M059J (cell line): Measurements from ENCODE around the gene AEBP1. TPM values are rescaled to one million over a fixed set of nuclear protein-coding genes. Genes with fewer than 3 reads are reported as not detected.

Source experiments
- DNase-seq: peaks from one replicate; pipeline ENCODE4 v3.0.0-alpha.2; 2012; ENCODE audit warnings: low read depth
- total RNA-seq: library from RNA; depleted of rRNA; stranded (reverse); fragments of >200 nt; shearing (Covaris generic); gene quantifications from 2 replicates; pipeline ENCODE4 v1.2.3, GENCODE V29; 2014

Gene AEBP1
- total RNA-seq, 1 experiment from 2014 or later: not detected

DNA sequence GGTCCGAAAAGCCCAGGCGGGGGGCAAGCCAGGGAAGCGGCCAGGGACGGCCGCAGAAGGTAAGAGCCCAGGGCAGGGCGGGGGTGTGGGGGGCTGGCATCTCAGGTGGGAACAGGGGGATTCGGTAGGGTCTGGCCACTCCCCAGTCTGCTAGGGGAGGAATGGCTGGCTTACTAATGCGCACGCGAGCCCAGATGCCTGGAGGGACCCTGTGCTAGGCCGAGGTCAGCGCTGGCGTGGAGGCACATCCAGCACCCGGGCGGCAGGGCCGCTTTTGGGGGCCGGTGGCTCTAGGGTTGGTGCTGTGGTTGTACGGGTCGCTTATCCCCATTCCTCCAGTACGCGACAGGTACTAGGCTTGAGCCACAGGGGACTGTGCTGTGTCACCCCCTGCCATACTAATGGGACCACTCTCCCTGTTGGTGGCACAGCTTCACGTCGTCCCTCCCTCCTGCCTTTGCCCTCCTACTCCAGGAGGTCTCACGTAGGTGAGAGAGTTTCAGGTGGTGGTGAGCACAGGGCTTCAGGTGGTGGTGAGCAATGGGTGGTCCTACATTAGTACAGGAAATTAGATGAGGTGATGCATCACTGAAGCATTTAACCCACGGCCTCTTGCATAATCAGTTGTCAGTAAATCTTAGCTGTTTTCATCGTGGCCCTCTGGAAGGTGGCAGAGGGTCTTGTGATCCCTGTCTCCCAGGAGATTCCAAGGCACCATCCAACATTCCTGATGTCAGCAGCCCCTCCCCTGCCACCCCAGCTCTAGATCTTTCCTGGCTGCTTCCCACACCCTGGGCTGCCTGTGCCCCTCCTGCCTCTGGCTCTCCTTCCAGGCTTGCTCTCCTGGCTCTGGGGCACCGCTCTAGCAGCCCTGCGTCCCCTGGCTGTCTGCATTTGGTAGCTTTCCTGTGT is 971 bp downstream of the AEBP1 start:
- peak; percentile 67 for DNase-seq

- no peak for DNase-seq
These were observed 1.7 kb downstream of the AEBP1 start for GRCh38 chr7:44105832-44106231.

GRCh38 chr7:44106311-44107065 is 2.3 kb downstream of the AEBP1 start:
- DNase-seq: no peak

DNA sequence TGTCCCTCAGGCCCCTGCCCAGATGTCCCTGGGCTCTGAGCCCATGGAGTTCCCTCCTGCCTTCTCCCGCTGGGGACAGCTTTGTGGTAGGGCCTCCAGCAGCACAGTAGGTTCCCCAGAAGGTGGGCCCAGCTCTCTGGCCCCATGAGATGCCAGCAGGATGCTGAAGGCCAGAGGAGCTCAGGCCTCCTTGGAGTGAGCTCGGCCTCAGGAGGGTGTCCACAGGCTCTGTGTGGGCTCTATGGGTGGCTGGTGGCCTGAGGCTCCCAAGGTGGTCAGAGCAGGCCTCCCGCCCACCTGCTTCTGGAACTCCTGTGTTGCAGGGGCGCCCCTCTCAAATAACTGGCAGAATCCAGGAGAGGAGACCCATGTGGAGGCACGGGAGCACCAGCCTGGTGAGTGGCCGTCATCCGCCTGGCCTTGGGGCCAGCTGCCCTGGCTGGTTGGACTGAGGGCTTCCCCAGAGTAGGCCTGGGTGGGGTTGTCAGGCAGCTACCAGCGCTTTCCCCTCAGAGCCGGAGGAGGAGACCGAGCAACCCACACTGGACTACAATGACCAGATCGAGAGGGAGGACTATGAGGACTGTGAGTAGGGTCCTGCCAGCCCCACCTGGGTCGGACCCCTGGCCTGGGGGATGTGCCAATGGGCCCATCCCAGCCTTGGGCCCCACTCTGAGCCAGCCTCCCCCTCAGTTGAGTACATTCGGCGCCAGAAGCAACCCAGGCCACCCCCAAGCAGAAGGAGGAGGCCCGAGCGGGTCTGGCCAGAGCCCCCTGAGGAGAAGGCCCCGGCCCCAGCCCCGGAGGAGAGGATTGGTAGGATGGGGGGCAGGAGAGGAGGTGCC is 3.2 kb downstream of the AEBP1 start:
- DNase-seq: no peak

DNA sequence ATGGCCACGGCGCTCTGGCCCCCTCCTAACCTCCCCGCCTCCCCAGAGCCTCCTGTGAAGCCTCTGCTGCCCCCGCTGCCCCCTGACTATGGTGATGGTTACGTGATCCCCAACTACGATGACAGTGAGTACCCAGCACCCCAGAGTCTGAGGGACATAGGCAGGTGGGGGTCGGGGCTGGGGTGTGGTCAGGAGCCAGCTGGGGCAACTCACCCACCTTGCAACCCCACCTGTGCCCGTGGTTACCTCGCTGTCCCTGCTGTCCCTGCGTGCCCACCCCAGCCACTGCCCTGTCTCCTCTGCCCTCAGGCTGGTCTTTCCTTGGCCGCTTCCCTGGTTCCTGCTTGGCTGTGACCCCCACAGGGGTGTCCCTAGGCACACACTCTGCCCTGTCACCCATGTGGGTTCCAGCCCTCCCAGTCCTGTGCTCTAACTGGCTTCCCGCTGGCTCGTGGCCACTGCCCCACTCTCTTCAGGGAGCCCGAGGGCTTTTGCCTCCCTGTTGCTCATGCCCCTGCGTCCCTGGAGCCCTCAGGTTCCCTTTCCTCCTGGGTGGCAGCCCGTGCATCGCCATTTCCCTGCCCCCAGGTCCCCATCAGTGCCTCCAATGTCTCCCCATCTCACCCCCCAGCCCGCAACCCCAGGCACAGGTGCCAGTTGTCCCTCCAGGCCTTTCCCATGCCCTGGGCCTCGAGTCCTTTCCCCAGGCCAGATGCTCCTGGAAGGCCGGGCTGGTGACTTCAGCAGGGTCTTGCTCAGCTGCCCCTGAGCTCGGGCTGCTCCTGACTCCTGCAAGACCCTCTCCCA is 4.0 kb downstream of the AEBP1 start:
- no peak for DNase-seq

DNA sequence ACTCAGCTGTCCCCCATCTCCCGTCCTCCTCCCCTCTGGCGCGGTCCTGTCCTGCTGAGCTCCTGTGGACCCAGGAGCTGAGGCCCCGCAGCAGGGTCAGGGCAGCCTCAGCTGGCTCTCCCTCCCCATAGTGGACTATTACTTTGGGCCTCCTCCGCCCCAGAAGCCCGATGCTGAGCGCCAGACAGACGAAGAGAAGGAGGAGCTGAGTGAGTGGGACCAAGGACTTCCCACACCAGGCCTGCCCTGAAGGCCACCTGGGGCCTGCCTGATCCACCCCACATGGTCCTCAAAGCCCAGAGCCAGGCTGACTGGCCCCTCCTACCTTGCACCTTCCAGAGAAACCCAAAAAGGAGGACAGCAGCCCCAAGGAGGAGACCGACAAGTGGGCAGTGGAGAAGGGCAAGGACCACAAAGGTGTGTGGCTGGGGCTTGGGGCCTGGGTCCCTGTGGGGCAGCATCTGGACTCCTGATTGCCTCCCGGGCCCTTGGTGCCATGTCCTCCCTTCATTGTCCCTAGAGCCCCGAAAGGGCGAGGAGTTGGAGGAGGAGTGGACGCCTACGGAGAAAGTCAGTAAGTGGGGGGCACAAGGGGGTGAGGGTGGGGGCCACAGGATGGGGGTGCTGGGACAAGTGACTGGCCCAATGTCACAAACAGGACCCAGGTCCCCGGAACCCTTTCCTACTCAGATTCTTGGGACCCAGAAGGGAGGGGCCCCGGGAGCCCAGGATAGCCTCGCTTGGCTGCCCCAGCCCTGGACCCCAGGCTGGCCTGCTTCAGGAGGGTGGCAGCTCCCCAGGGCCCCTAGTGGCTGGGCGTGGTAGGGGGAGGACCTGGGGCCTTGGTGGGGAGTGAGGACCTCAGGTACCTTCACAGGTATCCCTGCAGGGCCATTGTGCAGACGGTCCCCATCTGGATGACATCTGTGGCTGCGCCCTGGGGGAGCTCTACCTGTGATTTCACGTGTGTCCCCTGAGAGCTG is 4.9 kb downstream of the AEBP1 start:
- DNase-seq: no peak

- DNase-seq: no peak
These were observed 5.8 kb downstream of the AEBP1 start for GRCh38 chr7:44109991-44110390.

DNA sequence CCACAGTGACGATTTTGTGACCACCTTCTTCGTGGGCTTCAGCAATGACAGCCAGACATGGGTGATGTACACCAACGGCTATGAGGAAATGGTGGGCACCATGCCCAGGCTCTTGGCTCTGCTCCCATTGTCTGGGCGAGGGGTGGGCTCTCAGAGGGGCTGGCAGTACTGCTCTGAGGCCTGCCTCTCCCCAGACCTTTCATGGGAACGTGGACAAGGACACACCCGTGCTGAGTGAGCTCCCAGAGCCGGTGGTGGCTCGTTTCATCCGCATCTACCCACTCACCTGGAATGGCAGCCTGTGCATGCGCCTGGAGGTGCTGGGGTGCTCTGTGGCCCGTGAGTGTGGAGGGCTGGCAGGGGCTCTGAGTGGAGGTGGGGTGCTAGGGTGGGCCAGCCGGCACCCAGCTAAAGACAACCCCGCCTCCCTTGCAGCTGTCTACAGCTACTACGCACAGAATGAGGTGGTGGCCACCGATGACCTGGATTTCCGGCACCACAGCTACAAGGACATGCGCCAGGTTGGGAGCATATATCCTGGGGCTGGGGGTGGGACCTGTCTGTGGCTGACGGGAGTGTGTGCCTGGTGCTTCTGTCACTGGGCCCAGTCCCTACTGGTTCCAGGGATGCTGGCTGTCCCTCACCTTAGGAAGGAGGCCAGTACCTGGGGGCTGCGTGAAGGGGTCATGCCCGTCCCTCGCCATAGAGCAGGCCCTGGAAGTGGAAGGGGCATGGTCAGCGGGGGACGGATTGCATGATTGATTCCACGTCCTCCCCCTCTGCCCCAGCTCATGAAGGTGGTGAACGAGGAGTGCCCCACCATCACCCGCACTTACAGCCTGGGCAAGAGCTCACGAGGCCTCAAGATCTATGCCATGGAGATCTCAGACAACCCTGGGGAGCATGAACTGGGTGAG is 6.8 kb downstream of the AEBP1 start:
- DNase-seq: no peak

DNA sequence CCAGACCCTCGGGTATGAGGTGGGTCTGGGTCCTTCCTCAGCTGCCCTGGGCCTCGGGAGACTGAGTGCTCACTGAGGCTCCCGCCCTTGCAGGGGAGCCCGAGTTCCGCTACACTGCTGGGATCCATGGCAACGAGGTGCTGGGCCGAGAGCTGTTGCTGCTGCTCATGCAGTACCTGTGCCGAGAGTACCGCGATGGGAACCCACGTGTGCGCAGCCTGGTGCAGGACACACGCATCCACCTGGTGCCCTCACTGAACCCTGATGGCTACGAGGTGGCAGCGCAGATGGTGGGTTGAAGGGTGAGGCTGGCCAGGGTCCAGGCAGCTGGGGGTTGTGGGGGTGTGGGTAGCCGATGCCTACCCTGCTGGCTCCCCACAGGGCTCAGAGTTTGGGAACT is 7.6 kb downstream of the AEBP1 start:
- no peak for DNase-seq

GRCh38 chr7:44112231-44112996 is 8.3 kb downstream of the AEBP1 start:
- no peak for DNase-seq

- no peak for DNase-seq
These were observed 9.0 kb downstream of the AEBP1 start for GRCh38 chr7:44112997-44113763.

DNA sequence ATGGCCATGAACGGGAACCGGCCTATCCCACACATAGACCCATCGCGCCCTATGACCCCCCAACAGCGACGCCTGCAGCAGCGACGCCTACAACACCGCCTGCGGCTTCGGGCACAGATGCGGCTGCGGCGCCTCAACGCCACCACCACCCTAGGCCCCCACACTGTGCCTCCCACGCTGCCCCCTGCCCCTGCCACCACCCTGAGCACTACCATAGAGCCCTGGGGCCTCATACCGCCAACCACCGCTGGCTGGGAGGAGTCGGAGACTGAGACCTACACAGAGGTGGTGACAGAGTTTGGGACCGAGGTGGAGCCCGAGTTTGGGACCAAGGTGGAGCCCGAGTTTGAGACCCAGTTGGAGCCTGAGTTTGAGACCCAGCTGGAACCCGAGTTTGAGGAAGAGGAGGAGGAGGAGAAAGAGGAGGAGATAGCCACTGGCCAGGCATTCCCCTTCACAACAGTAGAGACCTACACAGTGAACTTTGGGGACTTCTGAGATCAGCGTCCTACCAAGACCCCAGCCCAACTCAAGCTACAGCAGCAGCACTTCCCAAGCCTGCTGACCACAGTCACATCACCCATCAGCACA is 9.7 kb downstream of the AEBP1 start:
- no peak for DNase-seq

DNA sequence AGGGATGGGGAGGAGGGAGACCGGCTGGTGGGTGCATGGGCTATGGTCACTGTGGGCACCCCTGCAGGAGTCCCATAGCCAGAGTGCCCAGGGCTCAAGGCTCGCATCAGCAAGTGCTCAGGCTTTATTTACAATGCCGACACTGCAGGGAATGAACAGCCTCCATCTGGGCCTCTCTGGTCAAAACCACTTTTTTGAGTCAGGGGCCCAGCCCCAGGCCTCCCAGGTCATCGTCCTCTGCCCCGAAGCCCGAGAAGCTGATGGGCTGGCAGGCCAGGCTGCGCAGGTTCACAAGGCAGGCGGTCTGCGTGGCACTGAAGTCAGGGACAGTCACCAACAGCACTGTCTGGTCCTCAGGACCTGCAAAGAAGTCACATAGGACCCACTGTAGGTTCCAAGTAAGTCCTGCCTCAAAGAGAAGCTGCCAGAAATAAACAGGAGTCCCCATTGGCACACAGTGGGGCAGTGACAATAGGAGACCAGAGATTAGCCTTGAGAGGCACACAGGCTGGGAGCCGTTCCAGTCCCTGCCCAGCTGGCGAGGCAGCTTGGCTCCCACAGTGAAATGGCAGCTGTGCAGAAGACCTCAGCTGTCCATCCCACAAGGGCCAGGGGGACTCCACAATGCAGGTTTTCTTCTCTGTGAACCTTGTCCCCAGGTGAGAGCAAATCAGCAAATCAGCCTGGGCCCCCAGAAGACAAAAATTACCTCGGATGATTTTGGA is 10.6 kb downstream of the AEBP1 start:
- no peak for DNase-seq

- no peak for DNase-seq
These were observed 12.1 kb downstream of the AEBP1 start for GRCh38 chr7:44116087-44116788.

GRCh38 chr7:44116789-44117666 is 12.9 kb downstream of the AEBP1 start:
- DNase-seq: no peak
